H1 (cell line): ENCODE results near the gene CCDC148. TPM values are rescaled to one million over a fixed set of nuclear protein-coding genes. Genes with fewer than 3 reads are reported as not detected.

Source experiments
- CTCF ChIA-PET: fragments of 300-600 bp; sonication (Branson Sonifier 250); formaldehyde crosslinking; loops from one replicate; lab custom pipeline; 2021; ENCODE audit not compliant: partially characterized antibody; lab: Charles Lee
- POLR2A ChIA-PET: fragments of 300-600 bp; sonication (Branson Sonifier 250); formaldehyde crosslinking; loops from one replicate; lab custom pipeline; 2021; ENCODE audit warnings: inconsistent platforms; ENCODE audit not compliant: partially characterized antibody; lab: Charles Lee
- DNase-seq, 2 experiments: peaks; one replicate each; pipeline versions ENCODE4 v3.0.0 to v3.0.0-alpha.2; 2010 to 2022; ENCODE audit warnings: low spot score in 2 of 2, low read depth in 1 of 2, mixed read lengths in 1 of 2
- FAIRE-seq: peaks from 2 replicates; lab custom pipeline; 2011; peaks lifted over from hg19 to GRCh38; lab: Jason Lieb, UNC
- H2AFZ ChIP-seq: 2 replicates; pipeline ENCODE4 v1.8.1; 2012; ENCODE audit warnings: low read length, inconsistent platforms
- H2AK5ac ChIP-seq: 2 replicates; pipeline ENCODE4 v1.6.1; 2013; ENCODE audit warnings: low read depth, low read length
- H2BK120ac ChIP-seq: replicated peaks from 2 replicates; pipeline ENCODE3; 2013; ENCODE audit warnings: low read depth, low read length, inconsistent platforms
- H2BK12ac ChIP-seq: 2 replicates; pipeline ENCODE4 v1.6.1; 2013; ENCODE audit warnings: low read depth, low read length
- H2BK15ac ChIP-seq: 2 replicates; pipeline ENCODE4 v1.6.1; 2013; ENCODE audit warnings: low read length
- H2BK20ac ChIP-seq: 2 replicates; pipeline ENCODE4 v1.6.1; 2013; ENCODE audit warnings: low read length
- H2BK5ac ChIP-seq: 2 replicates; pipeline ENCODE4 v1.6.1; 2013; ENCODE audit warnings: low read depth, low read length
- H3K14ac ChIP-seq: 2 replicates; pipeline ENCODE4 v1.6.1; 2013; ENCODE audit warnings: inconsistent platforms; ENCODE audit not compliant: insufficient read length
- H3K18ac ChIP-seq: 2 replicates; pipeline ENCODE4 v1.6.1; 2013; ENCODE audit warnings: low read length; ENCODE audit errors: extremely low read depth
- H3K23ac ChIP-seq: 2 replicates; pipeline ENCODE4 v1.6.1; 2013; ENCODE audit warnings: inconsistent platforms; ENCODE audit not compliant: insufficient read length
- H3K23me2 ChIP-seq: 2 replicates; pipeline ENCODE4 v1.6.1; 2013; ENCODE audit warnings: low read depth, low read length
- H3K27ac ChIP-seq: 2 replicates; pipeline ENCODE4 v1.6.1; 2011; ENCODE audit warnings: low read depth, low read length, inconsistent platforms
- H3K27me3 ChIP-seq, 4 experiments: replicated peaks in 1 of 4; 1 replicate in 1 of 4; 2 replicates in 3 of 4; pipeline versions ENCODE4 v1.6.1 to v1.8.1; 2011 to 2013; ENCODE audit warnings: low read length in 3 of 4, mild to moderate bottlenecking in 3 of 4, inconsistent platforms in 2 of 4, mixed read lengths in 2 of 4, moderate library complexity in 1 of 4; ENCODE audit not compliant: control insufficient read depth in 3 of 4, insufficient read depth in 3 of 4; ENCODE audit errors: extremely low read depth in 1 of 4
- H3K36me3 ChIP-seq, 4 experiments: 2 replicates each; pipeline versions ENCODE4 v1.6.1 to v1.8.1; 2011 to 2013; ENCODE audit warnings: mild to moderate bottlenecking in 4 of 4, low read length in 3 of 4, moderate library complexity in 2 of 4, control low read depth in 1 of 4, inconsistent platforms in 1 of 4; ENCODE audit not compliant: insufficient read depth in 4 of 4, control insufficient read depth in 2 of 4
- H3K4ac ChIP-seq: replicated peaks from 2 replicates; pipeline ENCODE3; 2013; ENCODE audit warnings: low read length, low read depth, mixed read lengths, inconsistent platforms; ENCODE audit not compliant: insufficient read length
- H3K4me1 ChIP-seq, 4 experiments: replicated peaks in 1 of 4; 1 replicate in 1 of 4; 2 replicates in 3 of 4; pipeline versions ENCODE4 v1.6.1 to v1.8.1; 2011 to 2013; ENCODE audit warnings: low read length in 3 of 4, inconsistent platforms in 2 of 4, mixed read lengths in 1 of 4; ENCODE audit not compliant: insufficient read depth in 4 of 4, control insufficient read depth in 3 of 4
- H3K4me2 ChIP-seq, 2 experiments: 2 replicates each; pipeline versions ENCODE4 v1.6.1 to v1.8.1; 2011 to 2013; ENCODE audit warnings: low read depth in 2 of 2, low read length in 2 of 2, control low read depth in 1 of 2, inconsistent platforms in 1 of 2, mild to moderate bottlenecking in 1 of 2; ENCODE audit not compliant: insufficient read depth in 1 of 2
- H3K4me3 ChIP-seq, 4 experiments: fragments of 200-600, 300-600 bp in 1 of 4; sonication (generic), shearing (Covaris generic), sonication (Bioruptor Twin) in 1 of 4; 2 replicates each; pipeline versions ENCODE4 v1.5.1 to v1.8.1; 2011 to 2016; ENCODE audit warnings: low read length in 4 of 4, low read depth in 3 of 4, control low read depth in 2 of 4, inconsistent platforms in 2 of 4, mild to moderate bottlenecking in 2 of 4, mixed read lengths in 1 of 4, moderate library complexity in 1 of 4; ENCODE audit not compliant: insufficient read depth in 2 of 4; ENCODE audit errors: extremely low read depth in 1 of 4
- H3K56ac ChIP-seq: replicated peaks from 2 replicates; pipeline ENCODE3; 2013; ENCODE audit warnings: low read depth, mild to moderate bottlenecking, mixed read lengths, low read length, inconsistent platforms; ENCODE audit not compliant: insufficient read length
- H3K79me1 ChIP-seq: 2 replicates; pipeline ENCODE4 v1.6.1; 2013; ENCODE audit warnings: low read depth, low read length, control low read depth
- H3K79me2 ChIP-seq, 2 experiments: 2 replicates each; pipeline versions ENCODE4 v1.6.1 to v1.8.1; 2012 to 2013; ENCODE audit warnings: low read length in 2 of 2, mild to moderate bottlenecking in 2 of 2, inconsistent platforms in 1 of 2; ENCODE audit not compliant: insufficient read depth in 2 of 2, control insufficient read depth in 1 of 2
- H3K9ac ChIP-seq, 4 experiments: replicated peaks in 1 of 4; 1 replicate in 1 of 4; 2 replicates in 3 of 4; pipeline versions ENCODE4 v1.6.1 to v1.8.1; 2011 to 2013; ENCODE audit warnings: low read depth in 3 of 4, low read length in 3 of 4, control low read depth in 2 of 4, mild to moderate bottlenecking in 2 of 4, moderate library complexity in 2 of 4, inconsistent platforms in 1 of 4; ENCODE audit errors: extremely low read depth in 1 of 4
- H3K9me3 ChIP-seq, 2 experiments: 2 replicates each; pipeline versions ENCODE4 v1.6.1 to v1.8.1; 2012 to 2013; ENCODE audit warnings: mild to moderate bottlenecking in 2 of 2, moderate library complexity in 2 of 2, control low read depth in 1 of 2, inconsistent platforms in 1 of 2, low read depth in 1 of 2, low read length in 1 of 2, mixed read lengths in 1 of 2; ENCODE audit not compliant: insufficient read depth in 2 of 2
- H4K20me1 ChIP-seq, 2 experiments: replicated peaks in 1 of 2; 2 replicates each; pipeline versions ENCODE3 to v1.8.1; 2011 to 2013; ENCODE audit warnings: inconsistent platforms in 2 of 2, low read length in 2 of 2, mild to moderate bottlenecking in 1 of 2; ENCODE audit not compliant: insufficient read depth in 2 of 2, control insufficient read depth in 1 of 2
- H4K5ac ChIP-seq: 2 replicates; pipeline ENCODE4 v1.6.1; 2013; ENCODE audit warnings: low read length, low read depth, mixed read lengths, inconsistent platforms; ENCODE audit not compliant: insufficient read length
- H4K8ac ChIP-seq: 2 replicates; pipeline ENCODE4 v1.8.0; 2013; ENCODE audit warnings: mild to moderate bottlenecking, moderate library complexity, low read length, inconsistent platforms; ENCODE audit not compliant: insufficient read depth; ENCODE audit errors: extremely low read depth
- H4K91ac ChIP-seq: replicated peaks from 2 replicates; pipeline ENCODE3; 2013; ENCODE audit warnings: low read length, mixed read lengths, inconsistent platforms; ENCODE audit not compliant: insufficient read length
- BACH1 ChIP-seq: IDR thresholded peaks from 2 replicates; pipeline ENCODE4 v1.6.1; 2012; ENCODE audit warnings: low read length, improper control_type of control experiment
- CBX5 ChIP-seq: fragments of 300-800, 300-1000 bp; sonication (generic); IDR thresholded peaks from 2 replicates; pipeline ENCODE4 v1.7.1; 2016; ENCODE audit warnings: antibody characterized with exemption, low read length, low read depth
- CHD1 ChIP-seq: IDR thresholded peaks from 2 replicates; pipeline ENCODE4 v1.6.1; 2012; ENCODE audit warnings: low read depth, low read length, improper control_type of control experiment
- CHD2 ChIP-seq: IDR thresholded peaks from 2 replicates; pipeline ENCODE4 v1.6.1; 2012; ENCODE audit warnings: low read length, improper control_type of control experiment
- EP300 ChIP-seq, 2 experiments: IDR thresholded peaks; 1 replicate in 1 of 2; 2 replicates in 1 of 2; pipeline ENCODE4 v1.6.1; 2011 to 2012; ENCODE audit warnings: low read depth in 2 of 2, low read length in 2 of 2, mild to moderate bottlenecking in 2 of 2, borderline replicate concordance in 1 of 2, inconsistent platforms in 1 of 2, moderate library complexity in 1 of 2
- GTF2F1 ChIP-seq: IDR thresholded peaks from 2 replicates; pipeline ENCODE4 v1.6.1; 2012; ENCODE audit warnings: low read depth, low read length, improper control_type of control experiment, borderline replicate concordance
- HDAC6 ChIP-seq: IDR thresholded peaks from one replicate; pipeline ENCODE4 v1.7.1; 2012; ENCODE audit warnings: low read depth, mild to moderate bottlenecking, inconsistent platforms, low read length, moderate library complexity
- POLR2A ChIP-seq, 2 experiments: IDR thresholded peaks; 1 replicate in 1 of 2; 2 replicates in 1 of 2; pipeline ENCODE4 v1.6.1; 2011; ENCODE audit warnings: low read depth in 2 of 2, low read length in 2 of 2, mild to moderate bottlenecking in 2 of 2; ENCODE audit errors: control extremely low read depth in 1 of 2
- RAD21 ChIP-seq, 2 experiments: IDR thresholded peaks in 1 of 2; conservative IDR thresholded peaks in 1 of 2; 2 replicates each; pipeline ENCODE4 v1.6.1; 2011; ENCODE audit warnings: low read depth in 2 of 2, low read length in 2 of 2, improper control_type of control experiment in 1 of 2, inconsistent platforms in 1 of 2, mild to moderate bottlenecking in 1 of 2, moderate library complexity in 1 of 2
- SAP30 ChIP-seq: fragments of 300-600 bp; sonication (generic); IDR thresholded peaks from 2 replicates; pipeline ENCODE4 v1.7.1; 2012; ENCODE audit warnings: low read length, moderate library complexity, mild to moderate bottlenecking, inconsistent platforms; ENCODE audit not compliant: insufficient read depth, insufficient replicate concordance
- SIX5 ChIP-seq: IDR thresholded peaks from 2 replicates; pipeline ENCODE4 v1.6.1; 2011; ENCODE audit warnings: mild to moderate bottlenecking, low read depth, low read length
- SP1 ChIP-seq: IDR thresholded peaks from 2 replicates; pipeline ENCODE4 v1.6.1; 2011; ENCODE audit warnings: low read depth, low read length
- TAF1 ChIP-seq: IDR thresholded peaks from 2 replicates; pipeline ENCODE4 v1.6.1; 2011; ENCODE audit warnings: mild to moderate bottlenecking, low read depth, low read length
- WGBS, 2 experiments: shearing (Covaris generic) in 1 of 2; methylation state at CpG; one replicate each; pipeline versions ENCODE4 v1.1.6 to v1.1.7; 2013 to 2015; ENCODE audit warnings: low lambda C conversion rate in 2 of 2, mixed read lengths in 2 of 2, inconsistent platforms in 1 of 2, low coverage in 1 of 2, missing lambda C conversion rate in 1 of 2; ENCODE audit not compliant: insufficient replicate concordance in 2 of 2, insufficient coverage in 1 of 2, insufficient read length in 1 of 2; ENCODE audit errors: extremely low coverage in 1 of 2, missing lambda C conversion rate in 1 of 2; 5-methylcytosine and 5-hydroxymethylcytosine counted together
- polyA plus RNA-seq, 7 experiments: library from polyadenylated mRNA; depleted of rRNA in 3 of 7; stranded (reverse) in 5 of 7; unstranded in 2 of 7; fragments of >200 nt in 5 of 7; fragments of 200-250 nt in 2 of 7; gene quantifications; 1 replicate in 5 of 7; 2 replicates in 1 of 7; 4 replicates in 1 of 7; pipeline versions ENCODE4 v1.2.1 to v1.2.3, GENCODE V29; 2011 to 2013; ENCODE audit warnings: missing spikeins in 2 of 7, mixed read lengths in 2 of 7
- total RNA-seq: library from RNA; stranded (reverse); fragmentation: NEBNext Ultra II Directional; extraction: Animal tissue kit (Norgen Biotek cat#: 25700); gene quantifications from 2 replicates; pipeline ENCODE4 v1.2.1, GENCODE V29; 2021
- TF ChIP-seq, protein P1 (sequence below): IDR thresholded peaks from 2 replicates; pipeline ENCODE4 v1.6.1; 2012; ENCODE audit warnings: low read length, inconsistent platforms

CCDC148 gene
- total and polyA plus RNA-seq, 2 of the 8 experiments (the other 6 are each of a cell fraction or from before 2014, with no cell fraction given), result 0.45 to 1.3 TPM

DNA sequence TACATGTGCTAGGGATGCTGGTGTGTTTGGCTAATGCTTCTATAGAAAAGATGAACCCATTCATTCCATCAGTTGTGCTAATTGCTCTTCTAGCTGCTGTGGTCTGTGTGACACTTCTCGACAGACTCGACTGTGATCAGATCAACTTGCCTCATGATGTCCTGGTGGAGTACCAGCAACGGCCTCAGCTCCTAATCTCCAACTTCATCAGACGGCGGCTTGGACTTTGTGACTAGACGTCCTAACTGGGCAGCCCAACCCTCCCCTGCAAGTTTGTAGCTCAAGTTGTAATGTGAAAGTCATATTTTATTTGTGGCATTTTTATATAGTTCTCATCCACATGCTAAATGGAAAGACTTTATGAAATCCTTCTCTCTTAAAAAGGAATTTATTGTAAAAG, 321.9 kb downstream of the CCDC148 start:
- Histone ChIP-seq H4K20me1 (no peaks in the 10 kb centered on the region), H3K27ac (no peak overlapping the region), H3K4ac (no peak overlapping the region), H3K23me2 (no peaks in the 10 kb centered on the region), H3K79me1 (no peaks in the 10 kb centered on the region), H3K4me3 (no peak overlapping the region), H2AK5ac (no peak overlapping the region), H3K14ac (no peak overlapping the region), H3K4me2 (no peak overlapping the region), H3K27me3 (no peaks in the 10 kb centered on the region), H3K18ac (no peak overlapping the region), H4K5ac (no peak overlapping the region), H4K8ac (no peak overlapping the region), H2BK15ac (no peak overlapping the region), H2BK20ac (no peak overlapping the region), H2BK5ac (no peak overlapping the region), H2BK12ac (no peak overlapping the region), H2AFZ (no peak overlapping the region), H3K79me2 (no peaks in the 10 kb centered on the region), H3K4me1 (no peaks in the 10 kb centered on the region), H4K91ac (no peak overlapping the region), H3K9me3 (no peaks in the 10 kb centered on the region), H3K56ac (no peak overlapping the region), H3K23ac (no peak overlapping the region), H3K36me3 (no peaks in the 10 kb centered on the region), H2BK120ac (no peak overlapping the region), H3K9ac (no peak overlapping the region)
- ChIA-PET POLR2A (no interaction called here), CTCF (no interaction called here)
- TF ChIP-seq, protein P1, sequence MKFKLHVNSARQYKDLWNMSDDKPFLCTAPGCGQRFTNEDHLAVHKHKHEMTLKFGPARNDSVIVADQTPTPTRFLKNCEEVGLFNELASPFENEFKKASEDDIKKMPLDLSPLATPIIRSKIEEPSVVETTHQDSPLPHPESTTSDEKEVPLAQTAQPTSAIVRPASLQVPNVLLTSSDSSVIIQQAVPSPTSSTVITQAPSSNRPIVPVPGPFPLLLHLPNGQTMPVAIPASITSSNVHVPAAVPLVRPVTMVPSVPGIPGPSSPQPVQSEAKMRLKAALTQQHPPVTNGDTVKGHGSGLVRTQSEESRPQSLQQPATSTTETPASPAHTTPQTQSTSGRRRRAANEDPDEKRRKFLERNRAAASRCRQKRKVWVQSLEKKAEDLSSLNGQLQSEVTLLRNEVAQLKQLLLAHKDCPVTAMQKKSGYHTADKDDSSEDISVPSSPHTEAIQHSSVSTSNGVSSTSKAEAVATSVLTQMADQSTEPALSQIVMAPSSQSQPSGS, result no peak
- TF ChIP-seq EP300 (IDR thresholded peaks at IDR 0.05; ENCODE audit: borderline replicate concordance in 1 of 2, low read depth in 2 of 2, low read length in 2 of 2) (no peak), HDAC6 (no peak), RAD21 (IDR thresholded peaks at IDR 0.05 in 1 of 2, conservative IDR thresholded peaks at IDR 0.05 in 1 of 2; ENCODE audit: low read depth in 2 of 2, low read length in 2 of 2) (no peak), BACH1 (no peak), SAP30 (no peak), CHD1 (no peak), TAF1 (no peak), SP1 (no peak), SIX5 (no peak), GTF2F1 (no peak), CBX5 (no peak), CHD2 (no peak), POLR2A (IDR thresholded peaks at IDR 0.05; ENCODE audit: control extremely low read depth in 1 of 2, low read depth in 2 of 2, low read length in 2 of 2) (no peak)
- WGBS, 2 experiments, result 85% methylated on average over 6 of the region's 6 CpGs; no CpG with 5 or more reads in 1 of the 2 experiments
- no peak for DNase-seq
- no peak for FAIRE-seq
